ENCODE data around the gene ANAPC2. TPM values are rescaled to one million over a fixed set of nuclear protein-coding genes. Genes with fewer than 3 reads are reported as not detected.

The ANAPC2 gene
- total RNA-seq, 2 experiments from 2014 or later, result 34.8 to 36.6 TPM

GRCh38 chr9:137158625-137159024, 29.7 kb downstream of the ANAPC2 start:
- CTCF ChIA-PET, result no interaction called here
- Mint-ChIP-seq H3K9me3 (no peaks in the 10 kb centered on the region), H3K27ac (no peak overlapping the region), H3K4me1 (ENCODE audit: low read depth) (peaks cover 4% of the 10 kb centered on the region), H3K27me3 (ENCODE audit: low read depth) (peaks cover 43% of the 10 kb centered on the region), H3K4me3 (no peak overlapping the region), H3K36me3 (ENCODE audit: low read depth) (no peaks in the 10 kb centered on the region)
- no peak for DNase-seq
- intact Hi-C loops (cut with micrococcal nuclease), result no loop called here

GRCh38 chr9:137157618-137158415, 30.5 kb downstream of the ANAPC2 start:
- peaks cover 4% of the 10 kb centered on the region for H3K4me1 Mint-ChIP-seq (ENCODE audit: low read depth)
- H3K9me3 Mint-ChIP-seq, result no peaks in the 10 kb centered on the region
- no peaks in the 10 kb centered on the region for H3K36me3 Mint-ChIP-seq (ENCODE audit: low read depth)
- CTCF ChIA-PET, result interaction anchor here (1.4 kb wide), 1 partner anchor 39 kb away, joined by 4 read pairs; no protein-coding TSS in a partner anchor
- peaks cover 40% of the 10 kb centered on the region for H3K27me3 Mint-ChIP-seq (ENCODE audit: low read depth)
- H3K27ac Mint-ChIP-seq, result no peak overlapping the region
- no peak overlapping the region for H3K4me3 Mint-ChIP-seq
- no peak for DNase-seq
- intact Hi-C loops (cut with micrococcal nuclease), result loop anchor here (2.0 kb wide), 1 partner anchor 15 kb away; the partner anchor contains the start of gene TMEM210

GRCh38 chr9:137156567-137157375, 31.6 kb downstream of the ANAPC2 start:
- H3K4me3 Mint-ChIP-seq, result peak overlapping the region; percentile 42
- H3K36me3 Mint-ChIP-seq (ENCODE audit: low read depth), result no peaks in the 10 kb centered on the region
- peaks cover 39% of the 10 kb centered on the region for H3K27me3 Mint-ChIP-seq (ENCODE audit: low read depth)
- intact Hi-C loops (cut with micrococcal nuclease), result loop anchor here (2.0 kb wide), 1 partner anchor 16 kb away; the partner anchor contains the start of gene TMEM210
- CTCF ChIA-PET, result interaction anchor here (1.4 kb wide), 1 partner anchor 38 kb away, joined by 4 read pairs; no protein-coding TSS in a partner anchor
- no peak overlapping the region for H3K27ac Mint-ChIP-seq
- DNase-seq, result peak; percentile 49
- no peaks in the 10 kb centered on the region for H3K9me3 Mint-ChIP-seq
- peaks cover 4% of the 10 kb centered on the region for H3K4me1 Mint-ChIP-seq (ENCODE audit: low read depth)

GRCh38 chr9:137152844-137153405, 35.4 kb downstream of the ANAPC2 start:
- Mint-ChIP-seq H3K36me3 (ENCODE audit: low read depth) (no peaks in the 10 kb centered on the region), H3K27me3 (ENCODE audit: low read depth) (peaks cover 21% of the 10 kb centered on the region), H3K27ac (no peak overlapping the region), H3K4me1 (ENCODE audit: low read depth) (peaks cover 7% of the 10 kb centered on the region), H3K9me3 (no peaks in the 10 kb centered on the region), H3K4me3 (no peak overlapping the region)
- CTCF ChIA-PET, result no interaction called here
- no peak for DNase-seq
- intact Hi-C loops (cut with micrococcal nuclease), result loop anchor here (5.0 kb wide), 1 partner anchor 299 kb away; no protein-coding TSS in a partner anchor

GRCh38 chr9:137150617-137151457, 37.5 kb downstream of the ANAPC2 start:
- DNase-seq, result peak; percentile 89
- peaks cover 16% of the 10 kb centered on the region for H3K27me3 Mint-ChIP-seq (ENCODE audit: low read depth)
- no peaks in the 10 kb centered on the region for H3K36me3 Mint-ChIP-seq (ENCODE audit: low read depth)
- intact Hi-C loops (cut with micrococcal nuclease), result loop anchor here (1.0 to 5.0 kb wide), 7 partner anchors 22 to 301 kb away; partner anchors contain the start of genes MAN1B1, NDOR1, TMEM203 and TUBB4B
- no peak overlapping the region for H3K4me3 Mint-ChIP-seq
- H3K4me1 Mint-ChIP-seq (ENCODE audit: low read depth), result peaks cover 7% of the 10 kb centered on the region
- H3K27ac Mint-ChIP-seq, result peak overlapping the region; percentile 61
- no peaks in the 10 kb centered on the region for H3K9me3 Mint-ChIP-seq
- CTCF ChIA-PET, result interaction anchor here (0.7 kb wide), 1 partner anchor 33 kb away, joined by 4 read pairs; no protein-coding TSS in a partner anchor

GRCh38 chr9:137149942-137150616, 38.3 kb downstream of the ANAPC2 start:
- intact Hi-C loops (cut with micrococcal nuclease), result loop anchor here (2.0 to 5.0 kb wide), 5 partner anchors 21 to 302 kb away; partner anchors contain the start of genes MAN1B1, NDOR1 and TMEM203
- peaks cover 12% of the 10 kb centered on the region for H3K27me3 Mint-ChIP-seq (ENCODE audit: low read depth)
- CTCF ChIA-PET, result interaction anchor here (0.7 kb wide), 1 partner anchor 32 kb away, joined by 4 read pairs; no protein-coding TSS in a partner anchor
- no peak for DNase-seq
- H3K4me1 Mint-ChIP-seq (ENCODE audit: low read depth), result peaks cover 7% of the 10 kb centered on the region
- no peaks in the 10 kb centered on the region for H3K9me3 Mint-ChIP-seq
- H3K4me3 Mint-ChIP-seq, result no peak overlapping the region
- no peaks in the 10 kb centered on the region for H3K36me3 Mint-ChIP-seq (ENCODE audit: low read depth)
- no peak overlapping the region for H3K27ac Mint-ChIP-seq

GRCh38 chr9:137149363-137149762, 39.0 kb downstream of the ANAPC2 start:
- Mint-ChIP-seq H3K27ac (no peak overlapping the region), H3K36me3 (ENCODE audit: low read depth) (no peaks in the 10 kb centered on the region), H3K4me3 (no peak overlapping the region), H3K27me3 (ENCODE audit: low read depth) (peaks cover 11% of the 10 kb centered on the region), H3K9me3 (no peaks in the 10 kb centered on the region), H3K4me1 (ENCODE audit: low read depth) (peaks cover 7% of the 10 kb centered on the region)
- DNase-seq, result no peak
- intact Hi-C loops (cut with micrococcal nuclease), result no loop called here
- CTCF ChIA-PET, result interaction anchor here (0.6 kb wide), 1 partner anchor 115 kb away, joined by 3 read pairs; no protein-coding TSS in a partner anchor

GRCh38 chr9:137148661-137149060, 39.7 kb downstream of the ANAPC2 start:
- Mint-ChIP-seq H3K27me3 (ENCODE audit: low read depth) (peaks cover 15% of the 10 kb centered on the region), H3K9me3 (no peaks in the 10 kb centered on the region), H3K27ac (no peak overlapping the region), H3K4me1 (ENCODE audit: low read depth) (peaks cover 7% of the 10 kb centered on the region), H3K4me3 (no peak overlapping the region), H3K36me3 (ENCODE audit: low read depth) (no peaks in the 10 kb centered on the region)
- intact Hi-C loops (cut with micrococcal nuclease), result no loop called here
- CTCF ChIA-PET, result interaction anchor here (0.6 kb wide), 1 partner anchor 114 kb away, joined by 3 read pairs; no protein-coding TSS in a partner anchor
- no peak for DNase-seq

GRCh38 chr9:137148242-137148641, 40.1 kb downstream of the ANAPC2 start:
- intact Hi-C loops (cut with micrococcal nuclease), result no loop called here
- DNase-seq, result no peak
- no peaks in the 10 kb centered on the region for H3K9me3 Mint-ChIP-seq

GRCh38 chr9:137147793-137148160, 40.6 kb downstream of the ANAPC2 start:
- H3K4me3 Mint-ChIP-seq, result no peak overlapping the region
- H3K4me1 Mint-ChIP-seq (ENCODE audit: low read depth), result peaks cover 7% of the 10 kb centered on the region
- CTCF ChIA-PET, result no interaction called here
- no peaks in the 10 kb centered on the region for H3K36me3 Mint-ChIP-seq (ENCODE audit: low read depth)
- H3K9me3 Mint-ChIP-seq, result no peaks in the 10 kb centered on the region
- intact Hi-C loops (cut with micrococcal nuclease), result no loop called here
- H3K27ac Mint-ChIP-seq, result no peak overlapping the region
- DNase-seq, result no peak
- H3K27me3 Mint-ChIP-seq (ENCODE audit: low read depth), result peaks cover 21% of the 10 kb centered on the region

More at GRCh38 chr9:137148242-137148641, 40.1 kb downstream of the ANAPC2 start:
- no peaks in the 10 kb centered on the region for H3K36me3 Mint-ChIP-seq (ENCODE audit: low read depth)
- CTCF ChIA-PET, result no interaction called here
- H3K27ac Mint-ChIP-seq, result no peak overlapping the region
- H3K4me1 Mint-ChIP-seq (ENCODE audit: low read depth), result peaks cover 7% of the 10 kb centered on the region
- no peak overlapping the region for H3K4me3 Mint-ChIP-seq
- H3K27me3 Mint-ChIP-seq (ENCODE audit: low read depth), result peaks cover 18% of the 10 kb centered on the region

Measured in activated naive CD4-positive, alpha-beta T cell treated with anti-CD3 and anti-CD28 coated beads for 36 hours (primary cell).